DMS153 (cell line): ENCODE results near the gene TRPM4.
A peak's percentile ranks its signal among the peaks of the same experiment; 100 is the strongest.
"Not testable (repeated sequence)": the region's sequence is repeated elsewhere in the genome, so short reads cannot be mapped to it uniquely, and the experiment has no call there.

ENCODE experiments used
- DNase-seq: peaks from one replicate; lab custom pipeline; 2025; lab: John Stamatoyannopoulos, UW

TRPM4 gene

DNA sequence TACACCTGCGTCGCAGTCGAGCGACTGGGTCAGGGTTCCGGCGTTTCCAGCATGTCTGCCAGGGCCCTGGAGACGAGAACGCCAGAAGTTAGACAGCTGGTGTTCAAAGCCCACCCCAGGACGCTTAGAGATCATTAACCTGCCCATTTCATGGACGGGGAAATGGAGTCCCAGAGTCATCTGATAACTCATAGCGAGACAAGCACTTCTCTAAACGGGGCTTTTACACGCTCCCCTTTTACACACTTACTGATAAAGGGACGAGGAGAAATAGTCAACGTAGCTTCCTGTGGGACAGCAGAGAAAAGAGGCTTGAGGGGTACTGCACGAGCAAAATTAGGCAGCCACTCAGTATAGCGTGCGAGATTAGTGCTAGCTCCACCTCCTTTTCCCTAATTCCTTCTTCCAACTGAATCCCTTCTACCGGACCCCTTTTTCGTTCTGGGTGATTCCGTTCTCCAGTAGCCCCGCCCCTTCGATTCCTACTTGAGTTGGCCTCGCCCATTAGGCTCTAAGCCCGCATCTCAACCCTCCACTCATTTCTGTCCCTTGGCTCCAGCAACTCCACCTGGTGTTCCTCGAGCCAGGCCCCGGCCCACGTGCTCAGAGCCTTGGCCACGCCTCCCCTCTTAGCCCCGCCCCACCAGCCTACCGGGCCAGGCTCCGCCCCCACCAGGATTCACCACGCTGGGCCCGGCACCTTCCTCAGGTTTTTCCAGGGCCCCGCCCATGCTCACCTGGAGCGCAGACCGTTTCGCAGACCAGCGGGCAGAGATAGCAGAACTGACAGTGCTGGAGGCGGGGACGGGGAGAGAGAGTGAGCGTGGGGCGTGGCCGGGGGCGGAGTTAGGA lies 6.1 kb upstream of the TRPM4 start:
- DNase-seq, result peak; percentile 97

- DNase-seq, result no peak
Measured at GRCh38 chr19:49152119-49152550, 5.5 kb upstream of the TRPM4 start.

DNA sequence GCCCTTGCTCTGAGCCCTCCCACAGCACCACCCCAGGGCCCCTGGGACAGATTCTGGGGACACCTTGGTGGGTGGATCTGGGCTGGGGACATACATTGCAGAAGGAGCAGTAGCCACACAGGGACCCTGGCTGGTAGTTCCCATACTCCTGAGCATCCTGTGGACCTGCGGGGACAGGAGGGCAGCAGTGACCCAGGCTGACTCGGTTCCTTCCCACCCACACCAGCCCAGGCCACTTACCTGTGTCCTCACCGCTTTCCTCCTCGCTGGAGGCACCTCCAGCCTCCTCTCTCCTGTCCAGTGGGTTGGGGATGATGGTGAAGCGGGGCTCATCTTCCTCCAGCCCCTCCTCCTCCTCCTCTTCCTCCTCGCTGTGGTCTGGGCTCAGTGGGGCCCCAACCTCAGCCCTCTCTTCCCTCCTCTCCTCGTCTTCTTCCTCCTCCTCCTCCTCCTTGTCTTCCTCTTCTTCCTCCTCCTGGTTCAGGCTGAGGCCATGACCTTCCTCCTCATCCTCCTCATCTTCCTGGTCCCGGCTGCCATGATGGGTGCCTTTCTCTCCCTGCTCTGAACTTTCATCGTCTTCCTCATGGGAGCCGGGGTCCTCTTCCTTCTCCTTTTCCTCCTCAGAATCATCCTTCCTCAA lies 4.3 kb upstream of the TRPM4 start:
- no peak for DNase-seq

DNA sequence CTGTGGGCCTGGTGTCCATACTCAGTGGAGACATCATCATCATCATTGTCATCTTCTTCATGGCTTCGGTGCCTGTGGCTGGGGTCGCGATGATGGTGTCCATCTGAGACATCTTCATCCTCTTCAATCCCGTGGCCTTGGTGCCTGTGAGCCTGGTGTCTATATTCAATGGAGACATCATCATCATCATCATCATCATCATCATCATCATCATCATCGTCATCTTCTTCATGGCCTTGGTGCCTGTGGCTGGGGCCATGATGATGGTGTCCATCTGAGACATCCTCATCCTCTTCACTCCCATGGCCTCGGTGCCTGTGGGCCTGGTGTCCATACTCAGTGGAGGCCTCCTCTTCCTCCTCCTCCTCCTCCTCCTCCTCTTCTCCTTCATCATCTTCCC lies 3.3 kb upstream of the TRPM4 start:
- no peak for DNase-seq

DNA sequence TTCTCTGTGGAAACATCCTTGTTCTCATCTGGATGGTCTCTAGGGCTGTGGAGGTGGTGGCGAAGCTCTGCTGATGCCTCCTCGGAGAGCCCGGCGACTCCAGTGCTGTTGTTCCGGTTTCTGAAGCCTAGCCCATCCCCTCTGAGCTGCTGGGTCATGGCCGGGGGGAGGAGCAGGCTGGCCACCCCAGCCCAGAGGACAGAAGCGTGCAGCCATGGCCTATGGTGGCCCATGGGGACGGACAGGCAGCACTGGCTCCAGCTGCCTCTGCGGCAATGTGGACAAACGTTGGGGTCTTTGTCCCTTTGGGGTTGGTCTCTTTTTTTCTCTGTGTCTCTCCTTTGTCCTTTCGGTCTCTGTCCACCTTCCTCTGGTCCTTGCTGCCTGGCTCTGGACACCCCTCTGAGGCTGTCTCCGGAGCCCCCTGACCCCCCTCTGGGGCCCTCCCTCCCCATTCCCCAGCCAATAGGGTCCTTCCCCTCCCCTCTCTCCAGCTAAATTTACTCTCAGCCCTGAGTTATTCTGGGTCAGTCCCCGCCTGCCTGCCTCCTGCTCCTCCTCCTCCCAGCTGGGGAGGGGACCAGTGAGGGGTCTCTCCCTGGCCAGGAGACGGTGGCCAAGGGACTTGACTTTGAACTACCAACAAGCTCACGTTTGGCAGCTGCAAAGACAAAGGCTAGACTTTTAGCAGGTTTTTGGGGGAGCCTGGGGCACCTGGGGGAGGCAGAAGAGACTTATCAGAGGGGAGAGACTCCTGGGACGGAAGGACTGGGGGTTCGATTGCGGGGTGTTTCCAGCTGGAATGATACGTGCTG lies 2.4 kb upstream of the TRPM4 start, which contains the start of gene HRC:
Gene HRC, minus strand, starts transcription at position 392 of the 815 bp plus-strand sequence. Its CDS starts 159 bp downstream, at position 233.
- no peak for DNase-seq

DNA sequence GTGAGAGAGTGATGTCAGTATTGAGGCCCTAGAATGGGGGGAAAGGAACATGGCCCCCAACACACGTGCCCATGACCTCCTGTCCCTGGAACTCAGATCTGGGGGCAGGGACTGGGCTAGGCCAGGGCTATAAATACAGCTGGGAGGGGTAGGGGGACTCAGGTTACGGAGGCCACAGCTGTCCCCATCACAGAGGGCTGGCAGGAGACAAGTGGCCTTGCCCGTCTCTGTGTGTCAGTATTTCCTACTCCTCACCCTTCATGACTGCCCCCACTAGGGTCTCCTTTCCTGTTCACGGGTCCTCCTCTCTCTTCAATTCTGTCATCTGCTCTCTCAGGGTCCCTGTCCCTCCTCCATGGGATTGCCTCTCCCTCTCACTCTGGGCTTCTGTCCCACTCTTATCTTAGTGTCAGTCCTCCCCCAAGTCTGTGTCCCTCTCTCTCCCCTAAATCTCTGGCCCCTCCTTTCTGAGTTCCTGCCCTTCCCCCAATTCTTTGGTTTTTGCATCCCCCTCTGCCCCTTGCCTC lies 1.7 kb upstream of the TRPM4 start:
- DNase-seq, result no peak

DNA sequence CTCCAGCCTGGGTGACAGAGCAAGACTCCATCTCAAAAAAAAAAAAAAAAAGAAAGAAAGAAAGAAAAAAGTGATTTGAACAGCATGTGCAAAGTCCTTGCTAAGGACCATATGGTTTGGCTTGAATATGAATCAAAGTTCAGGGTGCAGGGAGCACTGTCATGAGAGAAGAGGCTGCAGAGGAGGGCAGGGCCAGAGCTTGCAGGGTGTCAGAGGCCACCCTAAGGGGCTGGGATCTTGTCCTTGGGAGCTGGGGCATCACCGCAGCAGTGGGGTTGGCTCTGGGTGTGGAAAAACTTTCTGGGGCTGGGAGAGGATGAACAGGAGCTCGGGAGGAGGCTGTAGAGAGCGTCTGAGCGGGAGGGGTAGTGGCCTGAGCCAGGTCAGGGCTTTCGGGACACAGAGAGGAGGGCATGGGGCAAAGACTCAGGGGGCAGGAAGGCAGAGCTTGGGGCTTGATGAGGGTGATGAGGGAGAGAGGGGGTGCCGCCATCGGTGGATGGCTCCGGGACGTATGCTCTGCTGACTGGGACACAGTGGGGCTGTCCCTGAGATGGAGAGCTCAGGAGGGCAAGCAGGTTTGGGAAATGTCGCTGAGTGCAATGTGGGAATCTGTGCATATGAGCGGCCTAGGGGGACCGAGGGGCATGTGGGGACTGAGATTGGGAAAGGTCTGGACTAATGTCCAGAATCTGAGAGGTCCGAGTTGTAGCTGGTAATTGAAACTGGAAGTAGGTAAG lies 3.0 kb downstream of the TRPM4 start:
- no peak for DNase-seq

GRCh38 chr19:49161987-49162386 lies 4.4 kb downstream of the TRPM4 start:
- DNase-seq, result no peak

- DNase-seq, result peak; percentile 23
Measured at GRCh38 chr19:49165111-49165750, 7.6 kb downstream of the TRPM4 start.

- no peak for DNase-seq
Measured at GRCh38 chr19:49165865-49166301, 8.3 kb downstream of the TRPM4 start.

- DNase-seq, result no peak
Measured at GRCh38 chr19:49167857-49168409, 10.3 kb downstream of the TRPM4 start.

- DNase-seq, result no peak
Measured at GRCh38 chr19:49168421-49168820, 10.8 kb downstream of the TRPM4 start.

GRCh38 chr19:49173198-49173597 lies 15.6 kb downstream of the TRPM4 start:
- DNase-seq, result no peak

GRCh38 chr19:49180659-49181058 lies 23.1 kb downstream of the TRPM4 start:
- no peak for DNase-seq

DNA sequence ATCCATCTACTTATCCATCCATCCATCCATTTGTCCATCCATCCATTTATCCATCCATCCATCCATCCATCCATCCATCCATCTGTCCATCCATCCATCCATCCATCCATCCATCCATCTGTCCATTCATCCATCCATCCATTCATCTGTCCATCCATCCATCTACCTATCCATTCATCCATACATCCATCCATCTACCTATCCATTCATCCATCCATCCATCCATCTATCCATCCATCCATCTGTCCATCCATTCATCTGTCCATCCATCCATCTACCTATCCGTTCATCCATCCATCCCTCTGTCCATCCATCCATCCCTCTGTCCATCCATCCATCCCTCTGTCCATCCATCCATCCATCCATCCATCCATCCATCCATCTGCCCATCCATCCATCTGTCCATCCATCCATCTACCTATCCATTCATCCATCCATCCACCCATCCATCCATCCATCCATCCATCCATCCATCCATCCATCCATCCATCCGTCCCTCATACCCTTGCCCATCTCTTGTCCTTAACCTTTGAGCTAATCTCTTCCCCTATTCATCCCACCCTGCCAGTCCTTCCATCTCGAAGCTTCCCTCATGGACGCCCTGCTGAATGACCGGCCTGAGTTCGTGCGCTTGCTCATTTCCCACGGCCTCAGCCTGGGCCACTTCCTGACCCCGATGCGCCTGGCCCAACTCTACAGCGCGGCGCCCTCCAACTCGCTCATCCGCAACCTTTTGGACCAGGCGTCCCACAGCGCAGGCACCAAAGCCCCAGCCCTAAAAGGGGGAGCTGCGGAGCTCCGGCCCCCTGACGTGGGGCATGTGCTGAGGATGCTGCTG lies 24.6 kb downstream of the TRPM4 start:
- not testable (repeated sequence) for DNase-seq

DNA sequence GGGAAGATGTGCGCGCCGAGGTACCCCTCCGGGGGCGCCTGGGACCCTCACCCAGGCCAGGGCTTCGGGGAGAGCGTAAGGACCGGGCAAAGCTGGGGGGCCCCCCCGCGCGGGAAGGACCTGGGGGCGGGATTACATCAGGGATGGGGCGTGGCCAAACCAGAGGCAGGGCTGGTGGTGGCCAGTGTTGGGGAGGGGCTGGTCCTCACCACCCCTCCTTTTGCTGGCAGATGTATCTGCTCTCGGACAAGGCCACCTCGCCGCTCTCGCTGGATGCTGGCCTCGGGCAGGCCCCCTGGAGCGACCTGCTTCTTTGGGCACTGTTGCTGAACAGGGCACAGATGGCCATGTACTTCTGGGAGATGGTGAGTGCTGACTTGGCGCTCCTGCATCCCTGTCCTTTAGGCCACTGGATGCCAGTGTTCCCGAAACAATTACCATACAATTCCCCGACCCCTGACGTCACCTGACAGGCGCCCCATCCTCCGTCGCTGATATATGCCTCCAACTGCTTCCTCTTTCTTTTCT lies 25.3 kb downstream of the TRPM4 start:
- DNase-seq, result no peak

- DNase-seq, result no peak
Measured at GRCh38 chr19:49186108-49186507, 28.5 kb downstream of the TRPM4 start.

GRCh38 chr19:49188626-49189200 lies 31.1 kb downstream of the TRPM4 start:
- DNase-seq, result no peak

- DNase-seq, result no peak
Measured at GRCh38 chr19:49189259-49189658, 31.7 kb downstream of the TRPM4 start.
